Lung microvascular endothelial cell (primary cell): ENCODE data around the gene CCNT2. TPM values are rescaled to one million over a fixed set of nuclear protein-coding genes. Genes with fewer than 3 reads are reported as not detected.
"Not testable (repeated sequence)": the region's sequence is repeated elsewhere in the genome, so short reads cannot be mapped to it uniquely, and the experiment has no call there.

Experiments
- DNase-seq, 2 donors: peaks; one replicate each; pipeline versions ENCODE4 v3.0.0 to v3.0.0-alpha.2; 2010; ENCODE audit warnings: low read depth in 2 of 2
- total RNA-seq: library from RNA; depleted of rRNA; stranded (reverse); fragments of >200 nt; gene quantifications from 2 replicates; pipeline ENCODE4 v1.2.1, GENCODE V29; 2014

Gene CCNT2
- total RNA-seq, 1 donor from 2014 or later = 27.0 TPM

DNA sequence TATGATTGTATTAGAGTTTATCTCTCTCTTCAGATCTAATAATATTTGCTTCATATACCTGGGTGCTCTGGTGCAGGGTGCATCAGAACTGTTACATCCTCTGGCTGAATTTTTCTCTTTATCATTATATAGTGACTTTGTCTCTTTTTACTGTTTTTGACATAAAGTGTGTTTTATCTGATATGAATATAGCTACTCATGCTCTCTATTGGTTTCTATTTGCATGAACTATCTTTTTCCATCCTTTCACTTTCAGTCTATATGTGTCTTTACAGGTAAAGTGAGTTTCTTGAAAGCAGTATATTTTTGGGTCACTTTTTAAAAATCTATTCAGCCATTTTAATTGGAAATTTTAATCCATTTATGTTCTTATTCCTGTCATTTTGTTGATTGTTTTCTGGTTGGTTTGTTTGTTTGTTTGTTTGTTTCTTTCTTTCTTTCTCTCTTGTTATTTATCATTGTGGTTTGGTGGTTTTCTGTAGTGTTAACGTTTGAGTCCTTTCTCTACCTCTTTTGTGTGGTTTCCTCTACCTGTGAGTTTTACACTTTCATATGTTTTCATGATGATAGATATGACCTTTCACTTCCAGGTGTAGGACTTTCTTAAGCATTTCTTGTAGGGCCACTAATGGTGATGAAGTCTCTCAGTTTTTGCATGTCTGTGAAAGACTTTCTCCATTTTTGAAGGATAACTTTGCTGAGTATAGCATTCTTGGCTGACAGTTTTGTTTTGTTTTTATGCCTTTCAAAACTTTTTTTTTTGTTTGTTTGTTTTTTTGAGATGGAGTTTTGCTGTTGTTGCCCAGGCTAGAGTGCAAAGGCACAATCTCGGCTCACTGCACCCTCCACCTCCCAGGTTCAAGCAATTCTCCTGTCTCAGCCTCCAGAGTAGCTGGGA, 54.9 kb downstream of the CCNT2 start:
- no peak for DNase-seq

DNA sequence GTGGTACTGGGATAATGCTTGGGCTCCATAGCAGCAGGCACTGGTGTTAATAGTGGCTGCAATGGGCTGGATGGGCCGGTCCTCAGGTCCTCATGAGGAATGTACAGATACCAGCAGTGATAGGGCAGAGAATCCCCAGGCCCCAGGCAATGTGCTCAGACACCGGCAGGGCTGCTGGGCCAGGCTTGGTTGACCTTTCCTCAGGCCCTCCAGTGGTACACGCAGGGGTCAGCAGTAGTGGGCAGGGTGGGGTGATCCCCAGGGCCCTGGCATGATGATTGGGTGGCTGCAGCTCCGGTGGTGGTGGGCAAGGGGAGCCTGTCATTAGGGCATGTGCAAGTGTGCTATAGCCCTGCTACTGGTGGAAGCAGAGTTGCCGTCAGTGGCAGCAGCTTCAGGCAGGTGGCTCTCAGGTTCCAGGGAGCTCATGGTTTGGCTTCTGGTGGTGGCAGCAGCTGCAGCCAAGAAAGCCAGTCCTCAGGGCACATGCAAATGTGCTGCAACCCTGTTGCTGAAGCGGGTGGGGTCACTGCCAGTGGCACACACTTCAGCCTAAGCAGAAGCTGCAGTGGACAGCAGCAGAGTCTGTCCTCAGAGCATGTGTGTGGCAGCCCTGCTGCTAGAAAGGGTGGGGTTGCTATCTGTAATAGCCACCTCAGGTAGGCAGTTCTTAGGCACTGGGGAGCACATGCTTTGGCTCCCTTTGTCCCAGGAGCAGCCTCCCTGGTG, 56.8 kb downstream of the CCNT2 start:
- no peak for DNase-seq

DNA sequence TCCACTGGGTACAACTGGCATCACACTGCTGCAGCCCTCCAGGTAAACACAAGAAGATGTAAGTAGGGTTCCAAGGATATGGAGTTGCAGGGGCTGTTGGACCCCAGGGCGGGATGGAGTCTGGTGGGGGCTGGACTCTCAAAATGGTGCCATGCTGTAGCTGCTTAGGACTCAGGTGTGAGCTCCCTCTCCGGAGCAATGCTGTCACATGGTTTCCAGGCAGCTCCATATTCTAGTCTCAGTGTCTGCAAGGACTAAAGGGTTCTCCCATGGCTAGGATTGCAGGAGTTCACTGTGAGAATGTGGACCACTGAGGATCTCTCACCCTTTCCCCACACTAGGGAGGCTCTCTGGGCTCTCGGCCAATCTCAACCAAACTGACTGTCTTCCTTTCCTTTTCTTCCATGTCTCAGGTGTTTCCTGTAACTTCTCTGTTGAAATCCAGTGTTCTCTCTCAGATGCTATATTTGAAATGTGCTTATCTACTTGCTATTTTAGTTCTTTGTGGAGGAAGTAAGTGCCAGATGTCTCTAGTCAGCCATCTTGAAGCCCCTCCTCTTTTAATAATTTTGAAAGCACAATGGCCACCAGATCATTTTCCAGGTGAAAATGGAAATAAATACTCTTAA, 57.6 kb downstream of the CCNT2 start:
- peak; percentile 12 to 72 for DNase-seq

DNA sequence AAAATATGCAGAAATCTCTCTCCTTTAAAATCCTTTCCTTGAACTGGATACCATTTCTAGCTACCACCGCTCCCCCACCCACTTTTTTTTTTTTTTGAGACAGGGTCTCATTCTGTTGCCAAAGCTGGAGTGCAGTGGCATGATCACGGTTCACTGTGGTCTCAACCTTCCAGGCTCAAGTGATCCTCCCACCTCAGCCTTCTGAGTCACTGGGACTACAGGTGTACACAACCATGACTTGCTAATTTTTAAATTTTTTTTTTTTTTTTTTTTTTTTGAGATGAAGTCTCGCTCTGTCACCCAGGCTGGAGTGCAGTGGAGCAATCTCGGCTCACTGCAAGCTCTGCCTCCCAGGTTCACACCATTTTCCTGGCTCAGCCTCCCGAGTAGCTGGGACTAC, 58.5 kb downstream of the CCNT2 start:
- not testable (repeated sequence) for DNase-seq

DNA sequence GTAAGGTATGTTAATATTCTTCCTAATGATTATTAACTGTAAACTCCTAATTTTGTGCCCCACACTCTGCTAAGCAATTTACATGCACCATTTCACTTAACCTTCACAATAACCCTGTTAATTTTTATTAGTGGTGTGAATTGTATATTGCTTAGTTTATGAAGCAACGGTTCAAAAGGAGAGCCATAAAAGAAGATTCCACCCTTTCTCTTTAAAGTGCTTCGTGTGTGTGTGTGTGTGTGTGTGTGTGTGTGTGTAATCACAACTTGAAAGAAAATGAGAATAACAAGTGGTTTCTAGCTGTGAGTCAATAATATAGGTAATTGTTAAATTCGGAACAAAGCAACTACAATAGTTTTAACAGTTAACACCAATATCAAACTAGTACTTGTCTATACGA, 60.6 kb downstream of the CCNT2 start:
- no peak for DNase-seq

DNA sequence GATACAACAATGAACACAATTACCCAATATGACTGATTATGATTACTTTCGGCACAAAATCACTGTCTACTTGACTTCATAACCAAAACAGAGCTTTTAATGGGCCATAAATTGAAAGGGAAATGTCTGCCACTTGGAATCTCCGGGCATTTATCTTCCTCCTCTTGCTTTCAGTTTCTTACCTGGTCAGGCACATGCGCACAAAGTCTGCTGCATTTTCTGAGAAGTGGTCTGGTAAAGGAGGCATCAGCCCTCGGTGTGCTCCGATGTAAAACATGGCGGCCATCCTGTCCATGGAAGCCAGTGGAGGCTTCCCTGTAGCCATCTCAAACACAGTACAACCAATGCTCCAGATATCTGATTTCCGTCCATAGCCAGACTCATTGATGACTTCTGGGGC, 62.0 kb downstream of the CCNT2 start:
- DNase-seq = no peak

DNA sequence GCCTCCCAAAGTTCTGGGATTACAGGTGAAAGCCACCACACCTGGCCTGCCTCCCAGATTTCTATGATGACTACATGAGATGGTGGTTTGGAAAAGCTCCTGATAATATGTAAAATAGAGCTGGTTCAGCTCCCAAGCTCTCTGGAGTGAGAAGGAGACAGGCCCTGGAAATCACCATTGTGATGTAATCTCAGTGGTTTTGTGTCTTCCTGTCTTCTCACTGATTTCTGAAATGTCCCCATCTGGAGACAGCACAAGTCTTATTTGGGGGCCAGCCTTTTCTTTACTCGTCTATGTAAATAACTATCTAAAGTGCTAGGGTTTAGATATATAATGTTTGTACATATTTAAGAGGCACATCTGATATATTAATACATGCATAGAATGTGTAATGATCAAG, 64.0 kb downstream of the CCNT2 start:
- DNase-seq = no peak

DNA sequence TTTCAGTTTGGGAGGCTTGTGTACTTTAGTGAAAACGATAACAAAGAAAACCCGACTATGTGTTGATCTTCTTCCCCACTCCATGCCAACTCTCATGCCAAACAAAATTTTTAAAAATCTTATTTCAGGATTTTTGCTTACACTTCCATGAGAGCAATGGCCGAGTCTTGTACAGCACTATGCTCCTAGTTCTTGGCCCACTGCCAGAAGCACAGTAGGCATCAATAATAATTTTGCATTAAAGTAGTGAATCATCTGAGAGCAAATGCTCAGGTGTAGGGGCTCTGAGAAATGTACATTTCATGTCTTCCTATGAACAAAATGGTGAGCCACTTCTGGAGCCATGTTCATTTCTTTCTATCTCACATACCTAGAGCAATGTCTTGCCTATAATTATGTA, 66.4 kb downstream of the CCNT2 start:
- DNase-seq = no peak

DNA sequence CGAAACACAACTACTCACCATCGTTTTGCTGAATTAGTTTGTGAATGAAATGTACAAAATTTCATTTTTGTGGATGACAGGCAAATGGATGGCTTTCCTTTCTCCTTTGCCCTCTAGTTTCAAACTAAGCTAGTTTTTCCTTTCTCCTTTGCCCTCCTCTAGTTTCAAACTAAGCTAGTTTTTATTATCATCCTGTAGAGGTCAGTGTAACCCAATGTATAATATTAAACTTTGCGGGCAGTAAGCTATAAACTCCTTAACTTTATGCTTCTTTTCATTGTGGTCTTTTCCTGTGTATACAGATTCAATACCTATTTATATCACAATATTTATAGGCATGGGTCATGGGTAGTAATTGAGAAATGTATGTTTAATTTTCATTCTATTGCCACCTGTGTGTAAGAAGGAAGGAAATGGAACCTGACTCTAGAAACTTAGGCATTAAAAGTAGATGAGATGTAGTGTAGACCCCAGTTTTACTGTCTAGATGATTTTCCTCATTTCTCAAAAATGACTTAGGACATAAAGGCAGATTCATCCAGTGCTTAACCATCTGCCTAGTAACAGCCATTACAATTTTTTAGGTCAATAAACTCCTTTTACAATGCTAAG, 70.5 kb downstream of the CCNT2 start:
- peak; percentile 42 to 54 for DNase-seq

DNA sequence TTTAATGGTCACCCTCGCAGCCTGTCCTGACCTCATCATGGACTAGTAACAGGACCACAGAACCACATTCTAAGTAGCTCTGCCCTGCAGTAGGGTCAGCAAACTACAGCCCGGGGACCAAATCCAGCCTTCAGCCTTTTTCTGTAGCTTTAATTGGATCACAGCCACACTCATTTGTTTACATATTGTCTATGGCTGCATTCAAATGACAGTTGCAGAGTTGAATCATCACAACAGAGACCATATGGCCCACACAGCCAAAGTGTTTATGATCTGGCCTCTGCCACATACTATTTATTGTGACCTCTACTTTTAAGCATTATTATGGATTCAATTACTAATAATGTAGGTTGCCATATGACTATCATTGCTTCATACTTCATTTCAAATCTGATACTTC, 80.9 kb downstream of the CCNT2 start:
- no peak for DNase-seq

DNA sequence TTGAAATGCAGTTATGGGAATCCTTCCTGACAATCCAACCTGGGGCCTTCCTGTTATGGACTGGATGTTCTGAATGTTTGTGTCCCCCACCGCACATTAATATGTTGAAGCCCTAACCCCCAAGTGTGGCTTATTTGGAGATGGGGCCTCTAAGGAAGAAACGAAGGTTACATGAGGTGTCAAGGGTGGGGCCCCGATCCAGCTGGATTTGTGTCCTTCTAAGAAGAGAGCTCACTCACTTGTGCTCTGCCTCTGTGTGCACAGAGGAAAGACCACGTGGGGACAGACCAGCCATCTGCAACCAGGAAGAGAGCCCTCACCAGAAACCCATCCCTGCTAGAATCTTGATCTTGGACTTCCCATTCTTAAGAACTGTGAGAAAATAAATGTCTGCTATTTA, 84.2 kb downstream of the CCNT2 start:
- DNase-seq = no peak

DNA sequence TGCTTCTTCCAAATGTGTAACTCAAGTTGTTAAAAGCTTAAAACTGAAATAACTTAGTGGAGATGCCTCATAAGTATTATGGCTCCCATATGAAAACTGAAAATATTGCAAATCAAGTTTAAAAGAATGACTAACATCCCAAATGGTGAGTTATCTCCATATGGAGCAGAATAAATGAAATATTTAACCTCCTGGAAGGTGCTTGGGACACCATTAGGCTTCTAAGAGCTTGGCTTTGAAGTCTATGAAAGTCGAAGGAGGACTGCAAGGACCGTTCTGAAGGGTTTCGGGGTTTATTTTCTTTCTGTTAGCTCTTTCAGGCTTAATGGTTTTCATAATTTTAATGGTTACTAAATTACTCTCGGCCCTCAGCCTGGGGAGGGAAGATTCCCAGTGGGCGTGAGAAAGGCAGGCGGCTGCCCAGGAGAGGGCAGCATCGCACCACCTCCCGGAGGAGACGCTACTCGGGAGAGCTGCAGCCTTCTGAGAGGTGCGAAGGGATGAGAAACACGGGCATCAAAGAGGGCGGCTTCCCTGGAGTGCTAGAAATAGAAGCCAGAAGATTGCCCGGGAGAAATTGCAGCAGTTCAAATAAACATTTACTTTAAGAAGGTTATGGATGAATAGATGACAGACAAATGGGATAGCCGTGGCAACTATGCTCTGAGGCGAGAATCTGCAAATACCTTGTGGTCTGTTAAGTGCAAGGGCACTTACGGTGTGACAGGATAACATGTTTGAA, 85.6 kb downstream of the CCNT2 start:
- DNase-seq = peak; percentile 70 to 74

DNA sequence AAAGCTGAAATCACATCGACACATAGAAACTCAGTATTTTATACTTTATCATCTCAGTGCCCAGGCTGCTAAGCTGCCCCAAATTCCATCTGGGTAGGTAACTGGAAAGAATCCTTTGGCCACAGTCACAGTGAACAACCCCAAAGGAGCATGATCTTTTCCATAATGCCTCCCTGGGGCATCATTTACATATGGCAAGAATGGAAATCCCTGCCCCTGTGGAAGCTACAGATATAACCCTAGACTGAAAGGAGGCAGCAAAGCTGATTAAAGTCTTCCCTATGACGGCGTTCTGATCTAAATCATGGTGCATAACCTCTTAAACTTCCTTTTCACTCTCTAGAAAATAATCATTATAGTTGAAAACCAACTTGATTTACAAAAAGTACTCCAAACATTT, 87.1 kb downstream of the CCNT2 start:
- DNase-seq = no peak

Other genes with a start within 250 kb of the CCNT2 start
- 1.1 TPM in 1 of 2 replicates, not detected in the other for gene TMEM163, start 199.8 kb upstream of the CCNT2 start, total RNA-seq
- not detected in 2 replicates for gene ACMSD, start 80.2 kb upstream of the CCNT2 start, total RNA-seq
- not detected in 2 replicates for gene MAP3K19, start 128.6 kb downstream of the CCNT2 start, total RNA-seq
- 34.3 and 35.7 TPM in 2 replicates for gene RAB3GAP1, start 133.5 kb downstream of the CCNT2 start, total RNA-seq